H1 (cell line): ENCODE measurements around the gene VSTM2L. TPM values are rescaled to one million over a fixed set of nuclear protein-coding genes. Genes with fewer than 3 reads are reported as not detected.

Experiments
- CTCF ChIA-PET: fragments of 300-600 bp; sonication (Branson Sonifier 250); formaldehyde crosslinking; loops from one replicate; lab custom pipeline; 2021; ENCODE audit not compliant: partially characterized antibody; lab: Charles Lee
- POLR2A ChIA-PET: fragments of 300-600 bp; sonication (Branson Sonifier 250); formaldehyde crosslinking; loops from one replicate; lab custom pipeline; 2021; ENCODE audit warnings: inconsistent platforms; ENCODE audit not compliant: partially characterized antibody; lab: Charles Lee
- DNase-seq, 2 experiments: peaks; one replicate each; pipeline versions ENCODE4 v3.0.0 to v3.0.0-alpha.2; 2010 to 2022; ENCODE audit warnings: low spot score in 2 of 2, low read depth in 1 of 2, mixed read lengths in 1 of 2
- FAIRE-seq: peaks from 2 replicates; lab custom pipeline; 2011; peaks lifted over from hg19 to GRCh38; lab: Jason Lieb, UNC
- H2AFZ ChIP-seq: 2 replicates; pipeline ENCODE4 v1.8.1; 2012; ENCODE audit warnings: low read length, inconsistent platforms
- H2AK5ac ChIP-seq: 2 replicates; pipeline ENCODE4 v1.6.1; 2013; ENCODE audit warnings: low read depth, low read length
- H2BK120ac ChIP-seq: replicated peaks from 2 replicates; pipeline ENCODE3; 2013; ENCODE audit warnings: low read depth, low read length, inconsistent platforms
- H2BK12ac ChIP-seq: 2 replicates; pipeline ENCODE4 v1.6.1; 2013; ENCODE audit warnings: low read depth, low read length
- H2BK15ac ChIP-seq: 2 replicates; pipeline ENCODE4 v1.6.1; 2013; ENCODE audit warnings: low read length
- H2BK20ac ChIP-seq: 2 replicates; pipeline ENCODE4 v1.6.1; 2013; ENCODE audit warnings: low read length
- H2BK5ac ChIP-seq: 2 replicates; pipeline ENCODE4 v1.6.1; 2013; ENCODE audit warnings: low read depth, low read length
- H3K14ac ChIP-seq: 2 replicates; pipeline ENCODE4 v1.6.1; 2013; ENCODE audit warnings: inconsistent platforms; ENCODE audit not compliant: insufficient read length
- H3K18ac ChIP-seq: 2 replicates; pipeline ENCODE4 v1.6.1; 2013; ENCODE audit warnings: low read length; ENCODE audit errors: extremely low read depth
- H3K23ac ChIP-seq: 2 replicates; pipeline ENCODE4 v1.6.1; 2013; ENCODE audit warnings: inconsistent platforms; ENCODE audit not compliant: insufficient read length
- H3K23me2 ChIP-seq: 2 replicates; pipeline ENCODE4 v1.6.1; 2013; ENCODE audit warnings: low read depth, low read length
- H3K27ac ChIP-seq: 2 replicates; pipeline ENCODE4 v1.6.1; 2011; ENCODE audit warnings: low read depth, low read length, inconsistent platforms
- H3K27me3 ChIP-seq, 4 experiments: replicated peaks in 1 of 4; 1 replicate in 1 of 4; 2 replicates in 3 of 4; pipeline versions ENCODE4 v1.6.1 to v1.8.1; 2011 to 2013; ENCODE audit warnings: low read length in 3 of 4, mild to moderate bottlenecking in 3 of 4, inconsistent platforms in 2 of 4, mixed read lengths in 2 of 4, moderate library complexity in 1 of 4; ENCODE audit not compliant: control insufficient read depth in 3 of 4, insufficient read depth in 3 of 4; ENCODE audit errors: extremely low read depth in 1 of 4
- H3K36me3 ChIP-seq, 4 experiments: 2 replicates each; pipeline versions ENCODE4 v1.6.1 to v1.8.1; 2011 to 2013; ENCODE audit warnings: mild to moderate bottlenecking in 4 of 4, low read length in 3 of 4, moderate library complexity in 2 of 4, control low read depth in 1 of 4, inconsistent platforms in 1 of 4; ENCODE audit not compliant: insufficient read depth in 4 of 4, control insufficient read depth in 2 of 4
- H3K4ac ChIP-seq: replicated peaks from 2 replicates; pipeline ENCODE3; 2013; ENCODE audit warnings: low read length, low read depth, mixed read lengths, inconsistent platforms; ENCODE audit not compliant: insufficient read length
- H3K4me1 ChIP-seq, 4 experiments: replicated peaks in 1 of 4; 1 replicate in 1 of 4; 2 replicates in 3 of 4; pipeline versions ENCODE4 v1.6.1 to v1.8.1; 2011 to 2013; ENCODE audit warnings: low read length in 3 of 4, inconsistent platforms in 2 of 4, mixed read lengths in 1 of 4; ENCODE audit not compliant: insufficient read depth in 4 of 4, control insufficient read depth in 3 of 4
- H3K4me2 ChIP-seq, 2 experiments: 2 replicates each; pipeline versions ENCODE4 v1.6.1 to v1.8.1; 2011 to 2013; ENCODE audit warnings: low read depth in 2 of 2, low read length in 2 of 2, control low read depth in 1 of 2, inconsistent platforms in 1 of 2, mild to moderate bottlenecking in 1 of 2; ENCODE audit not compliant: insufficient read depth in 1 of 2
- H3K4me3 ChIP-seq, 4 experiments: fragments of 200-600, 300-600 bp in 1 of 4; sonication (generic), shearing (Covaris generic), sonication (Bioruptor Twin) in 1 of 4; 2 replicates each; pipeline versions ENCODE4 v1.5.1 to v1.8.1; 2011 to 2016; ENCODE audit warnings: low read length in 4 of 4, low read depth in 3 of 4, control low read depth in 2 of 4, inconsistent platforms in 2 of 4, mild to moderate bottlenecking in 2 of 4, mixed read lengths in 1 of 4, moderate library complexity in 1 of 4; ENCODE audit not compliant: insufficient read depth in 2 of 4; ENCODE audit errors: extremely low read depth in 1 of 4
- H3K56ac ChIP-seq: replicated peaks from 2 replicates; pipeline ENCODE3; 2013; ENCODE audit warnings: low read depth, mild to moderate bottlenecking, mixed read lengths, low read length, inconsistent platforms; ENCODE audit not compliant: insufficient read length
- H3K79me1 ChIP-seq: 2 replicates; pipeline ENCODE4 v1.6.1; 2013; ENCODE audit warnings: low read depth, low read length, control low read depth
- H3K79me2 ChIP-seq, 2 experiments: 2 replicates each; pipeline versions ENCODE4 v1.6.1 to v1.8.1; 2012 to 2013; ENCODE audit warnings: low read length in 2 of 2, mild to moderate bottlenecking in 2 of 2, inconsistent platforms in 1 of 2; ENCODE audit not compliant: insufficient read depth in 2 of 2, control insufficient read depth in 1 of 2
- H3K9ac ChIP-seq, 4 experiments: replicated peaks in 1 of 4; 1 replicate in 1 of 4; 2 replicates in 3 of 4; pipeline versions ENCODE4 v1.6.1 to v1.8.1; 2011 to 2013; ENCODE audit warnings: low read depth in 3 of 4, low read length in 3 of 4, control low read depth in 2 of 4, mild to moderate bottlenecking in 2 of 4, moderate library complexity in 2 of 4, inconsistent platforms in 1 of 4; ENCODE audit errors: extremely low read depth in 1 of 4
- H3K9me3 ChIP-seq, 2 experiments: 2 replicates each; pipeline versions ENCODE4 v1.6.1 to v1.8.1; 2012 to 2013; ENCODE audit warnings: mild to moderate bottlenecking in 2 of 2, moderate library complexity in 2 of 2, control low read depth in 1 of 2, inconsistent platforms in 1 of 2, low read depth in 1 of 2, low read length in 1 of 2, mixed read lengths in 1 of 2; ENCODE audit not compliant: insufficient read depth in 2 of 2
- H4K20me1 ChIP-seq, 2 experiments: replicated peaks in 1 of 2; 2 replicates each; pipeline versions ENCODE3 to v1.8.1; 2011 to 2013; ENCODE audit warnings: inconsistent platforms in 2 of 2, low read length in 2 of 2, mild to moderate bottlenecking in 1 of 2; ENCODE audit not compliant: insufficient read depth in 2 of 2, control insufficient read depth in 1 of 2
- H4K5ac ChIP-seq: 2 replicates; pipeline ENCODE4 v1.6.1; 2013; ENCODE audit warnings: low read length, low read depth, mixed read lengths, inconsistent platforms; ENCODE audit not compliant: insufficient read length
- H4K8ac ChIP-seq: 2 replicates; pipeline ENCODE4 v1.8.0; 2013; ENCODE audit warnings: mild to moderate bottlenecking, moderate library complexity, low read length, inconsistent platforms; ENCODE audit not compliant: insufficient read depth; ENCODE audit errors: extremely low read depth
- H4K91ac ChIP-seq: replicated peaks from 2 replicates; pipeline ENCODE3; 2013; ENCODE audit warnings: low read length, mixed read lengths, inconsistent platforms; ENCODE audit not compliant: insufficient read length
- GTF2F1 ChIP-seq: IDR thresholded peaks from 2 replicates; pipeline ENCODE4 v1.6.1; 2012; ENCODE audit warnings: low read depth, low read length, improper control_type of control experiment, borderline replicate concordance
- JUND ChIP-seq: IDR thresholded peaks from 2 replicates; pipeline ENCODE4 v1.6.1; 2011; ENCODE audit warnings: mild to moderate bottlenecking, improper control_type of control experiment, low read length
- MAX ChIP-seq: IDR thresholded peaks from 2 replicates; pipeline ENCODE4 v1.6.1; 2012; ENCODE audit warnings: inconsistent platforms
- WGBS, 2 experiments: shearing (Covaris generic) in 1 of 2; methylation state at CpG; one replicate each; pipeline versions ENCODE4 v1.1.6 to v1.1.7; 2013 to 2015; ENCODE audit warnings: low lambda C conversion rate in 2 of 2, mixed read lengths in 2 of 2, inconsistent platforms in 1 of 2, low coverage in 1 of 2, missing lambda C conversion rate in 1 of 2; ENCODE audit not compliant: insufficient replicate concordance in 2 of 2, insufficient coverage in 1 of 2, insufficient read length in 1 of 2; ENCODE audit errors: extremely low coverage in 1 of 2, missing lambda C conversion rate in 1 of 2; 5-methylcytosine and 5-hydroxymethylcytosine counted together
- polyA plus RNA-seq, 7 experiments: library from polyadenylated mRNA; depleted of rRNA in 3 of 7; stranded (reverse) in 5 of 7; unstranded in 2 of 7; fragments of >200 nt in 5 of 7; fragments of 200-250 nt in 2 of 7; gene quantifications; 1 replicate in 5 of 7; 2 replicates in 1 of 7; 4 replicates in 1 of 7; pipeline versions ENCODE4 v1.2.1 to v1.2.3, GENCODE V29; 2011 to 2013; ENCODE audit warnings: missing spikeins in 2 of 7, mixed read lengths in 2 of 7
- total RNA-seq: library from RNA; stranded (reverse); fragmentation: NEBNext Ultra II Directional; extraction: Animal tissue kit (Norgen Biotek cat#: 25700); gene quantifications from 2 replicates; pipeline ENCODE4 v1.2.1, GENCODE V29; 2021
- TF ChIP-seq, protein P1 (sequence below): IDR thresholded peaks from 2 replicates; pipeline ENCODE4 v1.6.1; 2012; ENCODE audit warnings: low read length, inconsistent platforms
- TF ChIP-seq, protein P2 (sequence below), 3 experiments: IDR thresholded peaks; 1 replicate in 2 of 3; 2 replicates in 1 of 3; pipeline versions ENCODE4 v1.5.1 to v1.6.1; 2011; ENCODE audit warnings: low read length in 3 of 3, mild to moderate bottlenecking in 3 of 3, inconsistent platforms in 2 of 3, low read depth in 1 of 3, moderate library complexity in 1 of 3; ENCODE audit not compliant: insufficient read depth in 1 of 3; ENCODE audit errors: control extremely low read depth in 1 of 3

The VSTM2L gene
- total and polyA plus RNA-seq, 2 of the 8 experiments (the other 6 are each of a cell fraction or from before 2014, with no cell fraction given), result 1.3 to 3.2 TPM

GRCh38 chr20:37986044-37986858, 83.3 kb downstream of the VSTM2L start:
- CTCF ChIA-PET, result interaction anchor here (1.1 to 1.9 kb wide), 4 partner anchors 14 to 422 kb away, joined by 3 to 6 read pairs (median 4); no protein-coding TSS in a partner anchor

More at GRCh38 chr20:37986044-37986858, 83.3 kb downstream of the VSTM2L start:
- Histone ChIP-seq H2BK20ac (no peak overlapping the region), H4K8ac (no peak overlapping the region)
- no peak for TF ChIP-seq JUND
- TF ChIP-seq, protein P1, sequence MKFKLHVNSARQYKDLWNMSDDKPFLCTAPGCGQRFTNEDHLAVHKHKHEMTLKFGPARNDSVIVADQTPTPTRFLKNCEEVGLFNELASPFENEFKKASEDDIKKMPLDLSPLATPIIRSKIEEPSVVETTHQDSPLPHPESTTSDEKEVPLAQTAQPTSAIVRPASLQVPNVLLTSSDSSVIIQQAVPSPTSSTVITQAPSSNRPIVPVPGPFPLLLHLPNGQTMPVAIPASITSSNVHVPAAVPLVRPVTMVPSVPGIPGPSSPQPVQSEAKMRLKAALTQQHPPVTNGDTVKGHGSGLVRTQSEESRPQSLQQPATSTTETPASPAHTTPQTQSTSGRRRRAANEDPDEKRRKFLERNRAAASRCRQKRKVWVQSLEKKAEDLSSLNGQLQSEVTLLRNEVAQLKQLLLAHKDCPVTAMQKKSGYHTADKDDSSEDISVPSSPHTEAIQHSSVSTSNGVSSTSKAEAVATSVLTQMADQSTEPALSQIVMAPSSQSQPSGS, result no peak
- no peak for TF ChIP-seq MAX
- TF ChIP-seq, protein P2, sequence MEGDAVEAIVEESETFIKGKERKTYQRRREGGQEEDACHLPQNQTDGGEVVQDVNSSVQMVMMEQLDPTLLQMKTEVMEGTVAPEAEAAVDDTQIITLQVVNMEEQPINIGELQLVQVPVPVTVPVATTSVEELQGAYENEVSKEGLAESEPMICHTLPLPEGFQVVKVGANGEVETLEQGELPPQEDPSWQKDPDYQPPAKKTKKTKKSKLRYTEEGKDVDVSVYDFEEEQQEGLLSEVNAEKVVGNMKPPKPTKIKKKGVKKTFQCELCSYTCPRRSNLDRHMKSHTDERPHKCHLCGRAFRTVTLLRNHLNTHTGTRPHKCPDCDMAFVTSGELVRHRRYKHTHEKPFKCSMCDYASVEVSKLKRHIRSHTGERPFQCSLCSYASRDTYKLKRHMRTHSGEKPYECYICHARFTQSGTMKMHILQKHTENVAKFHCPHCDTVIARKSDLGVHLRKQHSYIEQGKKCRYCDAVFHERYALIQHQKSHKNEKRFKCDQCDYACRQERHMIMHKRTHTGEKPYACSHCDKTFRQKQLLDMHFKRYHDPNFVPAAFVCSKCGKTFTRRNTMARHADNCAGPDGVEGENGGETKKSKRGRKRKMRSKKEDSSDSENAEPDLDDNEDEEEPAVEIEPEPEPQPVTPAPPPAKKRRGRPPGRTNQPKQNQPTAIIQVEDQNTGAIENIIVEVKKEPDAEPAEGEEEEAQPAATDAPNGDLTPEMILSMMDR (IDR thresholded peaks at IDR 0.05; ENCODE audit: control extremely low read depth in 1 of 3, insufficient read depth in 1 of 3, low read depth in 1 of 3, low read length in 3 of 3), result no peak
- no peak for TF ChIP-seq GTF2F1
- TF ChIP-seq, all 59 proteins: peak for 0
- H3K4ac ChIP-seq, result no peak overlapping the region
- H3K79me1 ChIP-seq, result no peaks in the 10 kb centered on the region
- no peak overlapping the region for H2BK15ac ChIP-seq
- H2BK5ac ChIP-seq, result no peak overlapping the region
- POLR2A ChIA-PET, result interaction anchor here (0.9 to 1.0 kb wide), 2 partner anchors 18 to 78 kb away, joined by 3 read pairs; no protein-coding TSS in a partner anchor
- no peak overlapping the region for H3K4me3 ChIP-seq
- no peaks in the 10 kb centered on the region for H3K9me3 ChIP-seq
- H3K79me2 ChIP-seq, result no peaks in the 10 kb centered on the region
- no peak overlapping the region for H3K18ac ChIP-seq
- peaks cover 0 to 28% (median 9%) of the 10 kb centered on the region in 4 experiments; a peak in 5 of 8 replicates for H3K36me3 ChIP-seq
- no peak overlapping the region for H3K4me2 ChIP-seq
- no peak overlapping the region for H3K9ac ChIP-seq
- FAIRE-seq (no peak), DNase-seq (no peak)
- no peak overlapping the region for H2BK12ac ChIP-seq
- H2AFZ ChIP-seq, result no peak overlapping the region
- no peak overlapping the region for H2AK5ac ChIP-seq
- no peak overlapping the region for H2BK120ac ChIP-seq
- no peak overlapping the region for H4K91ac ChIP-seq
- no peaks in the 10 kb centered on the region for H3K4me1 ChIP-seq
- no peak overlapping the region for H4K5ac ChIP-seq
- no peaks in the 10 kb centered on the region for H3K27me3 ChIP-seq
- H3K14ac ChIP-seq, result no peak overlapping the region
- H3K27ac ChIP-seq, result no peak overlapping the region
- 90% methylated on average over 9 of the region's 9 CpGs; no CpG with 5 or more reads in 1 of the 2 experiments for WGBS, 2 experiments
- H3K23ac ChIP-seq, result no peak overlapping the region
- no peaks in the 10 kb centered on the region for H3K23me2 ChIP-seq
- H3K56ac ChIP-seq, result no peak overlapping the region
- peaks cover 0 to 5% of the 10 kb centered on the region in 2 experiments for H4K20me1 ChIP-seq
